Gastroesophageal sphincter (tissue), 3 donors: ENCODE measurements around the gene WNT9A.

Experiments used
- CTCF ChIP-seq, 4 experiments: fragments of 200-600 bp in 2 of 4; fragments of 450-650 bp in 2 of 4; sonication (generic) in 1 of 4; IDR thresholded peaks; one replicate each; pipeline ENCODE4 v1.5.1; 2017 to 2019; ENCODE audit warnings: antibody characterized with exemption in 4 of 4, mild to moderate bottlenecking in 2 of 4, moderate library complexity in 2 of 4
- EP300 ChIP-seq: sonication (generic); formaldehyde crosslinking; IDR thresholded peaks from one replicate; pipeline ENCODE4 v1.6.1; 2017; ENCODE audit warnings: antibody characterized with exemption, mild to moderate bottlenecking
- POLR2A ChIP-seq, 2 donors: fragments of 450-650 bp; IDR thresholded peaks; one replicate each; pipeline ENCODE4 v1.6.1; 2017; ENCODE audit warnings: antibody characterized with exemption in 2 of 2, mild to moderate bottlenecking in 2 of 2, moderate library complexity in 1 of 2
- POLR2AphosphoS5 ChIP-seq: sonication (generic); formaldehyde crosslinking; IDR thresholded peaks from one replicate; pipeline ENCODE4 v1.6.1; 2017; ENCODE audit warnings: antibody characterized with exemption

- no peak for TF ChIP-seq CTCF (IDR thresholded peaks at IDR 0.05)
- no peak for TF ChIP-seq POLR2A (IDR thresholded peaks at IDR 0.05)
- TF ChIP-seq EP300: no peak
- TF ChIP-seq POLR2AphosphoS5: no peak
Measured at GRCh38 chr1:227885135-227885647, 62.5 kb downstream of the WNT9A start.
